ENCODE results near the gene TMEM219. TPM values are rescaled to one million over a fixed set of nuclear protein-coding genes. Genes with fewer than 3 reads are reported as not detected.
A peak's percentile ranks its signal among the peaks of the same experiment; 100 is the strongest.
"Not testable (repeated sequence)": the region's sequence is repeated elsewhere in the genome, so short reads cannot be mapped to it uniquely, and the experiment has no call there.

The TMEM219 gene, protein sequence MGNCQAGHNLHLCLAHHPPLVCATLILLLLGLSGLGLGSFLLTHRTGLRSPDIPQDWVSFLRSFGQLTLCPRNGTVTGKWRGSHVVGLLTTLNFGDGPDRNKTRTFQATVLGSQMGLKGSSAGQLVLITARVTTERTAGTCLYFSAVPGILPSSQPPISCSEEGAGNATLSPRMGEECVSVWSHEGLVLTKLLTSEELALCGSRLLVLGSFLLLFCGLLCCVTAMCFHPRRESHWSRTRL
- 100 to 1,000 TPM in 4 of 5 donors, 10 to 100 TPM in 1; 94.6 to 126 (median 108) TPM for polyA plus RNA-seq (ENCODE audit: insufficient read depth in 1 of 5, insufficient read length in 5 of 5, low replicate concordance in 1 of 5)
- long read RNA-seq, donor 1, transcript TMEM219-201 (6 exons, 999 nt): minor isoform, 31 of 135 reads
- long read RNA-seq, donor 1, transcript TMEM219-204 (5 exons, 1,292 nt): major isoform, 42 of 135 reads
- long read RNA-seq, donor 1, partial matches to known transcripts: 31 of 135 reads
- long read RNA-seq, donor 1, other reads (novel, unspliced or antisense): 28 of 135 reads
- long read RNA-seq, donor 2, transcript TMEM219-204 (5 exons, 1,292 nt): minor isoform, 14 of 46 reads
- long read RNA-seq, donor 2, transcript TMEM219-201 (6 exons, 999 nt): major isoform, 15 of 46 reads
- long read RNA-seq, donor 2, partial matches to known transcripts: 0 of 46 reads
- long read RNA-seq, donor 2, other reads (novel, unspliced or antisense): 14 of 46 reads
- long read RNA-seq, donor 3, transcript TMEM219-201 (6 exons, 999 nt): minor isoform, 22 of 103 reads
- long read RNA-seq, donor 3, transcript TMEM219-204 (5 exons, 1,292 nt): major isoform, 34 of 103 reads
- long read RNA-seq, donor 3, partial matches to known transcripts: 25 of 103 reads
- long read RNA-seq, donor 3, other reads (novel, unspliced or antisense): 19 of 103 reads
- long read RNA-seq, donor 4, transcript TMEM219-204 (5 exons, 1,292 nt): major isoform, 20 of 64 reads
- long read RNA-seq, donor 4, transcript TMEM219-201 (6 exons, 999 nt): minor isoform, 15 of 64 reads
- long read RNA-seq, donor 4, partial matches to known transcripts: 14 of 64 reads
- long read RNA-seq, donor 4, other reads (novel, unspliced or antisense): 11 of 64 reads
- long read RNA-seq, donor 5, transcript TMEM219-204 (5 exons, 1,292 nt): major isoform, 31 of 100 reads
- long read RNA-seq, donor 5, transcript TMEM219-201 (6 exons, 999 nt): minor isoform, 29 of 100 reads
- long read RNA-seq, donor 5, partial matches to known transcripts: 13 of 100 reads
- long read RNA-seq, donor 5, other reads (novel, unspliced or antisense): 23 of 100 reads
- long read RNA-seq, donor 6, transcript TMEM219-204 (5 exons, 1,292 nt): minor isoform, 21 of 85 reads
- long read RNA-seq, donor 6, transcript TMEM219-201 (6 exons, 999 nt): major isoform, 25 of 85 reads
- long read RNA-seq, donor 6, partial matches to known transcripts: 5 of 85 reads
- long read RNA-seq, donor 6, other reads (novel, unspliced or antisense): 31 of 85 reads
- long read RNA-seq, donor 7, transcript TMEM219-201 (6 exons, 999 nt): minor isoform, 20 of 74 reads
- long read RNA-seq, donor 7, transcript TMEM219-204 (5 exons, 1,292 nt): major isoform, 21 of 74 reads
- long read RNA-seq, donor 7, partial matches to known transcripts: 0 of 74 reads
- long read RNA-seq, donor 7, other reads (novel, unspliced or antisense): 27 of 74 reads
- long read RNA-seq, donor 8, transcript TMEM219-204 (5 exons, 1,292 nt): major isoform, 12 of 31 reads
- long read RNA-seq, donor 8, transcript TMEM219-201 (6 exons, 999 nt): minor isoform, 11 of 31 reads
- long read RNA-seq, donor 8, partial matches to known transcripts: 0 of 31 reads
- long read RNA-seq, donor 8, other reads (novel, unspliced or antisense): 8 of 31 reads

DNA sequence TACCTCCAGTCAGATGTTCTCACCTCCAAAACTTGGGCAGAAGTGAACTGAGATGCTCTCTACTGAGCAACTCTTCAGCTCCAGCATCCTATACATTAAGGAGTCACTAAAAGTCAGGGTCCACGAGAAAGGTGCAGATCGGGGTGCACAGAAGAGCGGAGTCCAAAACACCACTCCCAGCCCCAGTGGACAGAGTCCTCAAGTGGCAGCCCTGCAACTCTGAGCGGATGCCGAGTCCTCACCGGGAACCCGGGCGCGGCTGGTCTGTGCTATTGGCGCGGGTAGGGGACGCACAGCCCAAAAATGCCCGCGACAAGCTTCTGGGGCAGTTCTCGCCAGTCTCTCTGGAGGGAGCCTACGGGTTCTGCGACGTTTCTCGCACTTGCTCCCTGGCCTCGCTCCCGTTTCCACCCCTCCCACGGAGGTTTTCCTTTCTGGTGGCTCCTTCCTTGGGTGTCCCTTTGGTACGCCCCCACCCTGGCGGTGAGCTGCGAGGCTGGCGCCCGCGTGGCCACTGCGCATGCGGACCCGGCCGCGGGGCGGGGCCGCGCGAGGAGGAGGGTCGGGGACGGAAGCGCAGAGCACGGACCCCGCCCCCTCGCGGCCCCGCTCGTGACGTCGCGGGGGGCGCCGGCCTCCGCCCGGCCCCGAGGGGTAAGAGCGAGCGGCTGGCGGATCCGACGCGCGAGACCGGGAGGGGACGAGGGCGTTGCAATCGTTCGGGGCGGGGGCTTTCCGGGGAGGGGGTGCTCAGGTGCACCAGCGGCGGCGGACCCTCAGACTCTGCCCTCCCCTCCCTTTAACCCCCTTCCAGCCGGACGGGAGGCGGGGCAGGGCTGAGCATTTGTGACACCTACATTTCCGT lies at the start of gene TMEM219:
TSS of gene TMEM219 (plus strand) at position 601 of the 865 bp plus-strand sequence. CDS start 1,065 bp downstream, outside the sequence.
- peak; percentile 95 to 96 for DNase-seq

DNA sequence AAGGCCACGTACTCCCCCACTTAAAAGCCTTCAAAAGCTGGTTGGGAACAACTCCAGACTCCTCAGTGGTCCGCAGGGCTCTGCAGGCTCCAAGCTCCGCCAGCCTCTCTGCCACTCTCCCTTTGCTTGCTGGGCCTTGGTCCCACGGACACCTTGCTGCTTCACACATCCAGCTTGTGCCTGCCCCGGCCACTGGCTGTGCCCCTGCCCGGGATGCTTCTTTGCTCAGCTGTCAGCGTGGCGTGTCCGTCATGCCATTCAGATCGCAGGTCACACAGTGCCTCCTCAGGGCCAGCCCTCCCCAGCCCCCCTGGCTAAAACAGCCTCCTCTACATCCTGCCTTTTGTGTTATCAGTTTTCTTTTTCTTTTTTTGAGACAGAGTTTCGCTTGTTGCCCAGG lies 49.8 kb upstream of the TMEM219 start:
- DNase-seq: no peak

DNA sequence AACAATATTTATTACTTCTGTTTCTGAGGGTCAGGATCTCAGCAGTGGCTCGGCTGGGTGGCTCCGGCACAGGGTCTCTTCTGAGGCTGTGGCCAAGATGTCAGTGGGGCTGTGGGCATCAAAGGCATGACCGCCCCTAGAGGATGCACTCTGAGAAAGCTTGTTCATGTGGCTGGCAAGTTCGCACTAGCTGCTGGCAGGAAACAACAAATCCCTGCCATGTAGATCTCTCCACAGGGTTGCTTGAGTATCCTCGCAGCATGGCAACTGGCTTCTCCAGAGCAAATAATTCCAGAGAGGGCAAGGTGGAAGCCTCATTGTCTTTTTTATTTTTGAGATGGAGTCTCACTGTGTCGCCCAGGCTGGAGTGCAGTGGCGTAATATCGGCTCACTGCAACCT lies 48.4 kb upstream of the TMEM219 start:
- no peak for DNase-seq

DNA sequence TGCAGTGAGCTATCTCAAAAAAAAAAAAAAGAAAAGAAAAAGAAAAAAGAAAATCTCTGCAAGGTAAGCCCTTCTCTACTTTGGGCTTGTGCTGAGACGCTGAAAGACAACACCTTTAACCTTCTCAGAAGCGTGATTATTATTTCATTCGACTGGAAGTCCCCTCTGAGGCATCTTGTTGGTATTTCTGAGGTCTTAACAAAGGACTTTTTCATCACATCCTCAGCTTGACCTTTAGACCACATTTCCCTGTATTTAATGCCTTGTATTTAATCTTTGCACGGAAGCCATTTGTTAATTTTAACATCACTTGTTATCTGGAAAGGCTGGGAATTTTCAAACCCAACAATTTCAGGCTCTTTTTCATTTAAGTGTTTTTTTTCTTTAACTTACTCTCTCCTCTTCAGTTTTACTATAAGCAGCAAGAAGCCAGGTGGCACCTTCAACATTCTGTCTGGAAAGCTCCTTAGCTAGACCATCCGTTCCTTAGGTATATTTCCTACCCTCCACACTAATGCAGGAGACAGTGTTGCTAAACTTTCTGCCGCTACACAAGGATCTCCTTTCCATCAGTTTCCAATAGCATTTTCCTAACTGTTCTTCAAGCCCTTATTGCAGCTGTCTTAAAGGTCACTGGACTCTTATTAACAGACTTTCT lies 46.2 kb upstream of the TMEM219 start:
- DNase-seq: no peak

DNA sequence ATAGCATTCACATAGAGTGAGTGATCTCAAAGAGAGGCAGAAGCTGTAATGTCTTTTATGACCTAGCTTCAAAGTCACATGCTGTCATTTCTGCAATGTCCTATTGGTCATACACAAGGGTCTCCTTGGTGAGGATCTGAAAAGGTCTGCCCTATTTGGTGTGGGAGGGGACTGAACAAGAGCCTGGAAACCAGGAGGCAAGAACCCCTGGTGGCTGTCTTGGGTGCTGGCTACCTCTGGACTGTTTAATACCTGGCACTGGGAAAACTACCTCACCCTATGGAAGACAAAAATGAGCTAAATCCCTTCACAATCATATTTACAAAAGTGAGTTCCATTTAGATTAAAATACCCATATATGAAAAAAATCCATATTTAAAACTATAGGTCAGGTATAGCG lies 44.9 kb upstream of the TMEM219 start:
- no peak for DNase-seq

DNA sequence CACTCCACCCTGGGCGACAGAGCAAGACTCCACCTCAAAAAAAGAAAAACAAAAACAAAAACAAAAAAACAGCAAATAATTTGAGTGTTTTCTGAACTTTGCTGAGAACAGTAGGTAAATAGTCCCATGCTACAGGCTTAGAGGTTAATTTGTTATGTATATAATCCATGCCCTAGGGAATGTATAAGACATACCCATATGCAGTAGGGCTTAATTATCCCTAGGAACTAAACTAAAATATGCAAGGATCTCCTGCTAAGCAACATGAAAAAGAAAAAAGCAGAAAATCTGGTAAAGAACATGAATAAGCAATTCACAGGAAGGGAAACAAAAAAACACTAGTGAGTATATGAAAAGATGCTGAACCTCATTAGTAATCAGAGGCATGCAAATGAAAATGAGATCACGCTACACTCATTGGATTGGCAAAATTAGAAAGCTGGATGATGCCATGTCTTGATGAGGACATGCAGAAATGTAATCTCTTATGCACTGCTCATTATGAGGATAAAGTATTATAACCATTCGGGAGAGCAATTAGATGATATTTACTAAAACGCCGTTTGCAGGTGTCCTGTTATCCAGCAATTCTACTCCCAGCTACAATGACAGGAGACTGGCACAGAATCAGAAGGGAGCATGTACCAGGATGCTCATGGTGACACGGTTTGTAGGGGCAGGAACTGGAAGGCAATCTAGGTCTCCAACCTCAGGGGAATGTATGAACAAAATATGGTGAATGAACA lies 41.4 kb upstream of the TMEM219 start:
- no peak for DNase-seq

DNA sequence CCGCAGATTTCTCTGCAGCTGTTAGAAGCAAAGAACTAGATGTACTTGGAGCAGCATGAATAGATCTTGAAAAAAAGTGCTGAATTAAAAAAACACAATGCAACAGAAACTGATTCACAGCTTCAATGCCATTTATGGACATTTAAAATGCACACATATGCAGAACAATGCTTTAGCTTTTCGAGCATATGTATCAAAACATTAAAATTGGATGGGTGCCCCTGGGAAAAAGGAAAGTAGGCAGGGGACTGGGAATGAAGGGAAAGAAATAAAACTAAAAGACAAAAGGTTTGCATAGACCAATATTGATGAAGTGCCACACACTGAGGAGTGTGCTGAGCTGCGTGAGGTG lies 40.9 kb upstream of the TMEM219 start:
- no peak for DNase-seq

DNA sequence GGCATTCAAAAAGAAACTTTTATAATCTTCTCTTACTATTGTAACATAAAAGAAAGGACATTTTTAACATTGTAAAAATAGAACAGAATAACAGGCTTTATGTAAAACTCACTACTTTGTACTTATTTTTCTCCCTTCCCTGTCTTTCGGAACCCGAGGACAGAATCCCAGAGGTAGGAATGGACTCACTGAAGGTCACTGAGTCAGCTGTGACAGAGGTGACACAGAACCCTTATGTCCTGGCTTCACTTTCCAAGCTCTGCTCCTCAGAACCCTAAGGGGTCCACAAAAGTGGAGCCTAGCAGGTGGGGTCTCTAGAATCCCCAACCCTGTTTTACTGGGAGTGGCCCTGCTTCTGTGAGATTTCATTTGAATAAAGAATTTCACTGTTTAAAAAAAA lies 39.6 kb upstream of the TMEM219 start:
- DNase-seq: no peak

DNA sequence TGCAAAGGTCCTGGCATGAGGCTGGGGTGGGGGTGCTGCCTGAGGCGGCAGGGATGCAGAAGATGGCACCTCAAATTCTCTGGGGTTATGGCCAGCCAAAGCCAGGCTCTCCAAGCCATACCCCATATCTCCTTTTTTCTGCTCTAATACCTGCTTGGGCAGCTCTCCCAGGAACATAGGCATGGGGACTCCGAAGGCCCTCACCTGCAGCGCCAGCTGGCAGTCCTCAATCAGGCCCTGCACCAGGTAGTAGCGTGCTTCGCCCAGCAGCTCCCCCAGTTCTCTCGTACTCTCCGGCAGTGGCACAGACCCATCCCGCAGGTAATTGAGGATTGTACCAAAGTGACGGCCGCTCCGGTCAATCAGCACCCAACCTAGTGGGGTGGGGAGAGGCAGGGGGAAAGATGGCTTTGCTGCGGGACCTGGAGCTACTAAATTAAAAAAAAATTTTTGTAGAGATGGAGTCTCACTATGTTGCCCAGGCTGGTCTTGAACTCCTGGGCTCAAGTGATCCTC lies 38.8 kb upstream of the TMEM219 start:
- no peak for DNase-seq

DNA sequence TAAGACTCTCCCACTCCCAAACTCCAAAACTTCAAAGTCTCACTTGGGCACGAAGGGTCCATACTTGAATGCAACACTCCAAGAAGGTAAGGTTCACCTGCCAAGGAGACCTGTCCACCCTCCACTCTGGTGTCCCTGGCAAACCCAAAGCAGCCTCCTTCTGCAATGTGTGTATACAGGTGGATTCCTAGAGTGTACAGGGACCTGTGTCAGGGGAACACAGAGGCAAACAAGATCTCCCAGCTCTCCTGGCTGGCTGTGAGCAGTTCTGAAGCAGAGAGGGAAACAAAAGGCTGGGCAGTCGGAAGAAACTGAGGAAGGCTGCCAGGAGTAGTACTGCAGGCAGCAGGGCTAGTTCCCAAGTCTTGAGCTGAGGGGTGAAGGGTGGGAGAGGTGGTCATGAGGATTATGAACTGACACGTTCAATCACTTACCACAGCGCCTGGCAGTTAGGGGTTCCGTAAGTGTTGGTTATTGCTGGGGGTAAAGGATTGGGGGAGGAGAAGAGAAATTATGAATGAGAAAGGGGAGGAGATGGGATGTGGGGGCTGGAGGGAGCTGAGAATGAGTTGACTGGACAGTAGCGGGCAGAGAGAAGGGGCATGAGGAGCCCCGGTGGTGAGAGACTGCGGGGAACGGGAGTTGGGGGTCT lies 36.6 kb upstream of the TMEM219 start:
- no peak for DNase-seq

DNA sequence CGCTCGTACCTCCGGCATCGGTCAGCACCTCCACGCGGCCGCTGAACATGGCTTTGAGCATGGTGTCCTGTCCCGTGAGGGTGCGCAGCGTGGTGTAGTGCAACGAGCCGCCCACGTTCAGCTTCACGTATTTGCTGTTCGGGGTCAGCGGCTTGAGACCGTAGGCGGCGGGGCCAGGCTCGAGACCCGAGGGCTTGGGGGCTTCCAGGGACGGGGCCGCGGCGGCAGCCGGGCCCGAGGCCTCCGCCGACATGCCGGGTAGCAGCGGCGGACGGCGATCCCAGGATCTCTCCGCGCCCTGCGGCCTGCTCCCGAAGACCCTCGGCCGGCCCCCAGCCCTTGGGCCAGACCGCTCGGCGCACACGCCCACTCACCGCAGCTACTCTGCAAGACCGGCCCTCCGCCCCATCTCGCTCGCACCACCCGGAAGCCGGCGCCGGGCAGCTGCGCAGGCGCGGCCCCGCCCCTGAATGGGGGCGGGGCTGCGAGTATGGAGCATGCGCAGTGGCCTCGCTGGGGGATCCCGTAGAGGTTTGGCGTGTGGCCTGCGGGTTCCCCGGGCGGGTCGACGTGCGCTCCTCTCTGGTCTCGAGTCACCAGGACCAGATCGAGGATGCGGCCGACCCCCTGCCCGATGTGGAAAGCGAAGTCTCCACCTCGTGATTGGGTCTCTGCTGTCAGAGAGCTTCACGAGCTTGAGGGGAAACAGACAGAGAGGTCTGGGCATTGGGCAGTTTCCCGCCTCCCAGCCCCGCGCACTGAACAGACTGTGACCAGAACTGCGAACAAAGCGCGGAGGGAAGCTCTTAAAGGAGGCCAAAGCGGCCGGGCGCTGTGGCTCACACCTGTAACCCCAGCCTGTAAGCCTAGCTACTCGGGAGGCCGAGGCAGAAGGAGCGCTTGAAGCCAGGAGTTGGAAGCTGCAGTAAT lies 35.8 kb upstream of the TMEM219 start, which contains the start of gene KCTD13:
TSS of gene KCTD13 (minus strand) at position 446 of the 930 bp plus-strand sequence. CDS start at position 253, 193 bp downstream.
- peak; percentile 91 to 92 for DNase-seq

DNA sequence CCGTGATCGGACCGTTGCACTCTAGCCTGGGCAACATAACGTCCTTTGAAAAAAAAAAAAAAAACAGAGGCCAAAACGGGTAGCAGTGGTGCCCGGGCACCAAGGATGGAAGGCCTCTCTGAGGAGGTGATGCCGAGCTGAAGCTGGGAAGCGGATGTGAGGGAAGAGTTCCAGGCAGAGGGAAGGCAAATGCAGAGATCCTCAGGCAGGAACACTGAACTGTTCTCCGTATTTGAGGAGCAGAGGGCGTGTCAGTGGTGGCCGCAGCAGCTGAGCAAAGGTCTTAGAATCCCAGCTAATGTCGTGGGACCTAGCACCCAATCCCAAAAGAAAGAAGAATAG lies 35.2 kb upstream of the TMEM219 start:
- DNase-seq: no peak

DNA sequence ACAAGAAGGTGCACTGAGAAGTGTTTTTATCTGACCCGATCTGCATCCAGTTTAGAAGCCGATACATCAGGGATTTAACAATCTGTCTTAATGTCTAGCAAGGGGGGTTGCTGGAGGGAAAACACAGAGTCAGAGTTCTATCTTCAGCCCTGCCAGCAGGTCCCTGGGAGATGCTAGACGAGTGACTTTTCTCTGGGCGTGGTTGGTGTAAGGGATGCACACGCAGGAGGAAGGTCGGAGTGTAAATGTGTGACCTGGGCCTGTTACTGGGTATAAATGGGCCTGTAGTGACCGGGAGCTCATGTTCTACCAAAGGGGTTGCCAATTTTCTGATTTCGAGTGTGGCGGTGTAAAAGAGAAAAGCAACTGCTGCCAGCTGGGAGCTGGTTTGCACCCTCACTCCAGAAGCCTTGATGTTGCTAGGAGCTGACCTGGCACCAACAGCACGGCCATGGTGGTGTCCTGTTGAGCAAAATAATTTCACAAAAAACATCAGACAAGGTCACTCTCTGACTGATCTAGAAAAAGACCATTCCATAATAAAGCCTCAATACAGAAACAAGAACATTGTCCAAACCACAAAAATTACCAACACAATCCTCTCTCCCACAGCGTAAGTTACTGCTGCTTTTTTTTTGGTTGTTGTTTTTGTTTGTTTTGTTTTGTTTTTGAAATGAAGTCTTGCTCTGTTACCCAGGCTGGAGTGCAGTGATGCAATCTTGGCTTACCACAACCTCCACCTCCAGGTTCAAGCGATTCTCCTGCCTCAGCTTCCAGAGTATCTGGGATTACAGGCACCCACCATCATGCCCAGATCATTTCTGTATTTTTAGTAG lies 34.6 kb upstream of the TMEM219 start:
- no peak for DNase-seq

DNA sequence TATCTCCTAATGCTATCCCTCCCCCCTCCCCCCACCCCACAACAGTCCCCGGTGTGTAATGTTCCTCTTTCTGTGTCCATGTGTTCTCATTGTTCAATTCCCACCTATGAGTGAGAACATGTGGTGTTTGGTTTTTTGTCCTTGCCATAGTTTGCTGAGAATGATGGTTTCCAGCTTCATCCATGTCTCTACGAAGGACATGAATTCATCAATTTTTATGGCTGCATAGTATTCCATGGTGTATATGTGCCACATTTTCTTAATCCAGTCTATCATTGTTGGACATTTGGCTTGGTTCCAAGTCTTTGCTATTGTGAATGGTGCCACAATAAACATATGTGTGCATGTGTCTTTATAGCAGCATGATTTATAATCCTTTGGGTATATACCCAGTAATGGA lies 30.1 kb upstream of the TMEM219 start:
- not testable (repeated sequence) for DNase-seq

DNA sequence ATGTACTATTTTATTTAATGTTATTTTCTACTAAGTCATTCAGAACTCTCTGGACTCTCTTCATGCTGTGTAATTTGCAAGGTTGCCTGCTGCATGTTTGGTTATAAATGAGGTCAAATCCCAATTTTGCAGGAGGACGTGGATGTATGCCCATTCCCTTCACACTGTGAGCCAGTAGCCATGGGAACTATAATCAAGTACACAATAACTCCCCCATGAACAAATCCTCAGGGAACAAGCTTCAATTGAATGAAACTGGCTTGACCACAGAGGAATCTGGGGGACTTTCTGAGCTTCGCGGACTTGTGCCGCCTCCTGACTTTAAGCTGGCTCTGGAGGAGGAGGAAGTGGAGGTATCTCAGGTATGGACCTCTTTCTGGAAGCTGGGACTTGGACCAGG lies 21.2 kb upstream of the TMEM219 start:
- DNase-seq: no peak
